ENCODE results near the gene ADAMTS14.
"Not testable (repeated sequence)": the region's sequence is repeated elsewhere in the genome, so short reads cannot be mapped to it uniquely, and the experiment has no call there.

GRCh38 chr10:70644959-70645358, 27.3 kb upstream of the ADAMTS14 start:
- not testable (repeated sequence) for TF ChIP-seq CTCF (IDR thresholded peaks at IDR 0.05); ZFX (IDR thresholded peaks at IDR 0.05; ENCODE audit: borderline replicate concordance)

All from 22Rv1 (cell line).